ENCODE measurements around the gene NACA.

DNA sequence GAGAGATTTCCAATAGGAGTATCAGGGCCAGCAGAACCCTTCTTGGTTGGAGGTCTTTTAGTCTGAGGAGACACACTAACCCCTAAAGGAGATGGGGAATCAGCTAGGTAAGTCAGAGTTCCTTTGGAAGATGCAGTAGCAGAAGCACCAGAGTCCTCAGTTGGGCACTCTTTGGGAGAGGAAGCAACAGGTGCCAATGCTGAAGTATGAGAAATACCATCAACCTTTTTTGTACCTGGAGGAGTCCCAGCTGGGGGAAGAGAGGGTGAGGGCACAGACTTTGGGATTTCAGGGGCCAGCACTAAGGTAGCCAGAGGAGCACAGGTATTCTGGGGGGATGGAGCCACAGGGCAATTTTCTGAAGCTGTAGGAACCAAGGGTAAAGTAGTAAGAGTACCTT lies 6.0 kb downstream of the NACA start:
- TF ChIP-seq CTCF (IDR thresholded peaks at IDR 0.05; ENCODE audit: insufficient read depth, low read length) (no peak), POLR2AphosphoS5 (IDR thresholded peaks at IDR 0.05; ENCODE audit: low read depth) (no peak), SPI1 (IDR thresholded peaks at IDR 0.05; ENCODE audit: borderline replicate concordance, low read depth) (no peak)
